Measurements from ENCODE around the gene PDE4B.

The PDE4B gene

DNA sequence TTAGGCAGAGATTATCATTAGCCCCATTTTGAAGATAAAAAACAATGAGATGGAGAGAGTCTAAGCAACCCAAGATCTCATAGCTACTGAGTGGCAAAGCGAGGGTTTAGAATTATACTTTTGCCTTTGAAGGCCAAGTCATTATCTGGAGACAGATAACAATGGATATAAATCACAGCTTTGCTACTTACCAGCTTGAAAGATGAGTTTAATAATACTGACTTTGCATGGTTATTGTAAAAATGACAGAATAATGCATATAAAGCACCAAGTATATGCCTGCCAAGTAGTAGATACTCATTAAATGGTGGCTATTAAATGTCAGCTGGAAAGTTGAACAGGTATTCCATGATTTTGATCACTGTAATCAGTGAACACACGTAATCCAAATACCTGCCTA, 499.6 kb downstream of the PDE4B start:
- Histone ChIP-seq H3K4me1 (ENCODE audit: control insufficient read depth, insufficient read depth, low read length) (no peaks in the 10 kb centered on the region), H3K9me3 (ENCODE audit: control insufficient read depth, low read length) (no peaks in the 10 kb centered on the region), H3K4me3 (ENCODE audit: insufficient read depth, low read depth, low read length) (no peak overlapping the region), H3K27me3 (ENCODE audit: control insufficient read depth, insufficient read depth, low read length, poor library complexity, severe bottlenecking) (no peaks in the 10 kb centered on the region), H3K27ac (ENCODE audit: insufficient read depth, low read depth, low read length, poor library complexity, severe bottlenecking) (no peak overlapping the region), H3K36me3 (ENCODE audit: control insufficient read depth, insufficient read depth, low read length) (no peaks in the 10 kb centered on the region)
- 88 to 91% methylated on average over 2 of the region's 2 CpGs for WGBS, 2 experiments

GRCh38 chr1:66292944-66293343, 500.2 kb downstream of the PDE4B start:
- WGBS, 2 experiments = 89 to 93% methylated on average over 3 of the region's 3 CpGs
- Histone ChIP-seq H3K27me3 (ENCODE audit: control insufficient read depth, insufficient read depth, low read length, poor library complexity, severe bottlenecking) (no peaks in the 10 kb centered on the region), H3K4me3 (ENCODE audit: insufficient read depth, low read depth, low read length) (no peak overlapping the region), H3K4me1 (ENCODE audit: control insufficient read depth, insufficient read depth, low read length) (no peaks in the 10 kb centered on the region), H3K9me3 (ENCODE audit: control insufficient read depth, low read length) (no peaks in the 10 kb centered on the region), H3K27ac (ENCODE audit: insufficient read depth, low read depth, low read length, poor library complexity, severe bottlenecking) (no peak overlapping the region), H3K36me3 (ENCODE audit: control insufficient read depth, insufficient read depth, low read length) (no peaks in the 10 kb centered on the region)

- 86 to 88% methylated on average over 2 of the region's 2 CpGs for WGBS, 2 experiments
- no peaks in the 10 kb centered on the region for H3K36me3 ChIP-seq (ENCODE audit: control insufficient read depth, insufficient read depth, low read length)
- H3K4me1 ChIP-seq (ENCODE audit: control insufficient read depth, insufficient read depth, low read length) = no peaks in the 10 kb centered on the region
- no peaks in the 10 kb centered on the region for H3K9me3 ChIP-seq (ENCODE audit: control insufficient read depth, low read length)
- H3K4me3 ChIP-seq (ENCODE audit: insufficient read depth, low read depth, low read length) = no peak overlapping the region
- H3K27ac ChIP-seq (ENCODE audit: insufficient read depth, low read depth, low read length, poor library complexity, severe bottlenecking) = no peak overlapping the region
- no peaks in the 10 kb centered on the region for H3K27me3 ChIP-seq (ENCODE audit: control insufficient read depth, insufficient read depth, low read length, poor library complexity, severe bottlenecking)
These were observed 502.1 kb downstream of the PDE4B start for GRCh38 chr1:66294707-66295370.

- Histone ChIP-seq H3K9me3 (ENCODE audit: control insufficient read depth, low read length) (no peaks in the 10 kb centered on the region), H3K4me1 (ENCODE audit: control insufficient read depth, insufficient read depth, low read length) (no peaks in the 10 kb centered on the region), H3K4me3 (ENCODE audit: insufficient read depth, low read depth, low read length) (no peak overlapping the region), H3K36me3 (ENCODE audit: control insufficient read depth, insufficient read depth, low read length) (no peaks in the 10 kb centered on the region), H3K27me3 (ENCODE audit: control insufficient read depth, insufficient read depth, low read length, poor library complexity, severe bottlenecking) (no peaks in the 10 kb centered on the region), H3K27ac (ENCODE audit: insufficient read depth, low read depth, low read length, poor library complexity, severe bottlenecking) (no peak overlapping the region)
- WGBS, 2 experiments = 89 to 91% methylated on average over 6 of the region's 6 CpGs
These were observed 503.1 kb downstream of the PDE4B start for GRCh38 chr1:66295803-66296202.

- WGBS, 2 experiments = no CpG with 5 or more reads among the region's 1 CpG
- H3K4me3 ChIP-seq (ENCODE audit: insufficient read depth, low read depth, low read length) = no peak overlapping the region
- no peaks in the 10 kb centered on the region for H3K27me3 ChIP-seq (ENCODE audit: control insufficient read depth, insufficient read depth, low read length, poor library complexity, severe bottlenecking)
- H3K9me3 ChIP-seq (ENCODE audit: control insufficient read depth, low read length) = no peaks in the 10 kb centered on the region
- no peaks in the 10 kb centered on the region for H3K4me1 ChIP-seq (ENCODE audit: control insufficient read depth, insufficient read depth, low read length)
- no peak overlapping the region for H3K27ac ChIP-seq (ENCODE audit: insufficient read depth, low read depth, low read length, poor library complexity, severe bottlenecking)
- H3K36me3 ChIP-seq (ENCODE audit: control insufficient read depth, insufficient read depth, low read length) = no peaks in the 10 kb centered on the region
These were observed 503.7 kb downstream of the PDE4B start for GRCh38 chr1:66296370-66296769.

- Histone ChIP-seq H3K9me3 (ENCODE audit: control insufficient read depth, low read length) (no peaks in the 10 kb centered on the region), H3K27ac (ENCODE audit: insufficient read depth, low read depth, low read length, poor library complexity, severe bottlenecking) (no peak overlapping the region), H3K4me3 (ENCODE audit: insufficient read depth, low read depth, low read length) (no peak overlapping the region), H3K27me3 (ENCODE audit: control insufficient read depth, insufficient read depth, low read length, poor library complexity, severe bottlenecking) (no peaks in the 10 kb centered on the region), H3K4me1 (ENCODE audit: control insufficient read depth, insufficient read depth, low read length) (no peaks in the 10 kb centered on the region), H3K36me3 (ENCODE audit: control insufficient read depth, insufficient read depth, low read length) (no peaks in the 10 kb centered on the region)
- WGBS, 2 experiments = 96% methylated on average over 6 of the region's 6 CpGs
These were observed 504.3 kb downstream of the PDE4B start for GRCh38 chr1:66296951-66297350.

DNA sequence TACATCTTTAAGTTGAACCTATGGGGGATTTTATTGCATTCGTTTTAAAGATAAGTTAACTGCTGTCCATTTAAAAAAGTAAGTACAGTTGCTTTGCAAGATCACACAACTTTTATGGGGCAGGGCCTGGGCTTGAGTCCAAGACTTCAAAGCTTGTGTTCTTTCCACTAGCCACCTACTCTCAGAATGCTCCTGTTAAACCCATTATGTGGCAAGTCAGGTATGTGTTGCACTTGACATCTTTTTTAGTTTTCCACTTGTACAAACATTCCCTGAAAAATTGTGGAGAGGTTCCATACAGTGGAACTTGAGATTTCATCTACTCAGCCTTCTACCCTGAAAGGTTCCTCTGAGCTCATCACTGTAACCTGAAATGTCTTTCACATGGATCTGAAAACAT, 505.8 kb downstream of the PDE4B start:
- H3K9me3 ChIP-seq (ENCODE audit: control insufficient read depth, low read length) = no peaks in the 10 kb centered on the region
- H3K4me3 ChIP-seq (ENCODE audit: insufficient read depth, low read depth, low read length) = no peak overlapping the region
- 82 to 85% methylated on average over 1 of the region's 1 CpG for WGBS, 2 experiments
- no peaks in the 10 kb centered on the region for H3K4me1 ChIP-seq (ENCODE audit: control insufficient read depth, insufficient read depth, low read length)
- H3K36me3 ChIP-seq (ENCODE audit: control insufficient read depth, insufficient read depth, low read length) = no peaks in the 10 kb centered on the region
- H3K27me3 ChIP-seq (ENCODE audit: control insufficient read depth, insufficient read depth, low read length, poor library complexity, severe bottlenecking) = no peaks in the 10 kb centered on the region
- no peak overlapping the region for H3K27ac ChIP-seq (ENCODE audit: insufficient read depth, low read depth, low read length, poor library complexity, severe bottlenecking)

DNA sequence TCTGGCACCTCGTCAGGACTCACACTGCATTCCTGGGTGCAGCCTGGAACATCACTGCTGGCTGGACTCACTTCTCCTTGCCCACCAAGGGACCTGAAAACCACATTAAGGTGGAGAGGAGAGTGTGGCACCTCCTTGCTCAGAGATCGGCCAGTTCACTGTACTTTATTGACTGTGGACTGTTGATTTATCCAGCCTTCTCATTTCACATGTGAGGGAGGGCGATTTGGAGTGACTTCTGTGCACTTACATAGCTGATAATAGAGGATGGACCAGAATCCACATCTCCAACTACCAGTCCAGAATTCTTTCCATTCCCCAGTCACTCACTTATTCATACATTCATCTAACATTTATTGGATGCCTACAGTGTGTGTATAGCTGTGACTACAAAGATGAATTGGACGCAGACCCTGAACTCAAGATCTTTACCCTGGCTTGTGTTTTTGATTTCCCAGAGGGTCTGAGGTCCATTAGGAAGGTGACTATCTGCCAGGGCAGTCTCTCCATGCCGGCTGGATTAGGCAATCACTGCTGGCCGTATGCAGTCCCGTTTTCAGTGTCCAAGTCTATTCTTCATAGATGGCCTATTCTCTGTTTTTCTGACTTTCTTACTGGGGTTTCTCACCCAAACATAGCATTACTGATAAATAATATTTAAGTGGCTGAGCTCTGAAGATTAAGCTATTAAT, 507.7 kb downstream of the PDE4B start:
- Histone ChIP-seq H3K4me3 (ENCODE audit: insufficient read depth, low read depth, low read length) (no peak overlapping the region), H3K9me3 (ENCODE audit: control insufficient read depth, low read length) (no peaks in the 10 kb centered on the region), H3K4me1 (ENCODE audit: control insufficient read depth, insufficient read depth, low read length) (no peaks in the 10 kb centered on the region), H3K27me3 (ENCODE audit: control insufficient read depth, insufficient read depth, low read length, poor library complexity, severe bottlenecking) (no peaks in the 10 kb centered on the region), H3K27ac (ENCODE audit: insufficient read depth, low read depth, low read length, poor library complexity, severe bottlenecking) (no peak overlapping the region), H3K36me3 (ENCODE audit: control insufficient read depth, insufficient read depth, low read length) (no peaks in the 10 kb centered on the region)
- WGBS, 2 experiments = 89 to 93% methylated on average over 6 to 7 of the region's 7 CpGs

DNA sequence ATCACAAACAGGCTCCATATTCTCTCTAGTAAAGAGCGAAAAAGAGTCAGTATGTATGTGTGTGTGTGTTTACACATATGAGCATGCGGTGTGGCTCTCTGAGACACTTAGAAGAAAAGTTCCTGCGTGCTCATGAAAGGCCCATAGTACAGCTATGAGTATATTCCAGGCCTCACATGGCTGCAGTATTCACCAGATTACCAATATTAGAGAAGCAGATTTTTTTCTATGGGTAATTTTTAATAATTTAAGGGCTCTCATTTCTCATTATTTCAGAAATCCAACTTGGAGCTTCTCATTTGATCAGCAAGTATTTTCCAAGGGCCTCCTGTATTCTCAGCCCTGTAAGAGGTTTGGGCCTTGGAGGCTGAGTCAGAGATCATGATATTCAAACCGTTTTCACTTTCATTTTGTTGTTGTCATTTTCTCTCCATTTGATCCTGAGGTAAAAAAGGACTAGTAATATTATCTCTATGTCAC, 508.3 kb downstream of the PDE4B start:
- Histone ChIP-seq H3K36me3 (ENCODE audit: control insufficient read depth, insufficient read depth, low read length) (no peaks in the 10 kb centered on the region), H3K4me3 (ENCODE audit: insufficient read depth, low read depth, low read length) (no peak overlapping the region), H3K27ac (ENCODE audit: insufficient read depth, low read depth, low read length, poor library complexity, severe bottlenecking) (no peak overlapping the region), H3K9me3 (ENCODE audit: control insufficient read depth, low read length) (no peaks in the 10 kb centered on the region), H3K4me1 (ENCODE audit: control insufficient read depth, insufficient read depth, low read length) (no peaks in the 10 kb centered on the region), H3K27me3 (ENCODE audit: control insufficient read depth, insufficient read depth, low read length, poor library complexity, severe bottlenecking) (no peaks in the 10 kb centered on the region)
- 83% methylated on average over 3 to 4 of the region's 4 CpGs for WGBS, 2 experiments

- no peaks in the 10 kb centered on the region for H3K36me3 ChIP-seq (ENCODE audit: control insufficient read depth, insufficient read depth, low read length)
- 97 to 98% methylated on average over 3 of the region's 3 CpGs for WGBS, 2 experiments
- H3K4me3 ChIP-seq (ENCODE audit: insufficient read depth, low read depth, low read length) = no peak overlapping the region
- H3K9me3 ChIP-seq (ENCODE audit: control insufficient read depth, low read length) = no peaks in the 10 kb centered on the region
- H3K4me1 ChIP-seq (ENCODE audit: control insufficient read depth, insufficient read depth, low read length) = no peaks in the 10 kb centered on the region
- H3K27me3 ChIP-seq (ENCODE audit: control insufficient read depth, insufficient read depth, low read length, poor library complexity, severe bottlenecking) = no peaks in the 10 kb centered on the region
- no peak overlapping the region for H3K27ac ChIP-seq (ENCODE audit: insufficient read depth, low read depth, low read length, poor library complexity, severe bottlenecking)
These were observed 509.6 kb downstream of the PDE4B start for GRCh38 chr1:66302184-66302742.
